H1 (cell line): ENCODE measurements around the gene CXXC5. TPM values are rescaled to one million over a fixed set of nuclear protein-coding genes. Genes with fewer than 3 reads are reported as not detected.

Experiments
- ASH2L ChIP-seq: fragments of 200-600, 300-600 bp; sonication (generic); IDR thresholded peaks from one replicate; pipeline ENCODE4 v1.7.1; 2017; ENCODE audit warnings: low read length
- CBX5 ChIP-seq: fragments of 300-800, 300-1000 bp; sonication (generic); IDR thresholded peaks from 2 replicates; pipeline ENCODE4 v1.7.1; 2016; ENCODE audit warnings: antibody characterized with exemption, low read length, low read depth
- E2F6 ChIP-seq: IDR thresholded peaks from 2 replicates; pipeline ENCODE4 v1.6.1; 2012; ENCODE audit warnings: inconsistent platforms
- EP300 ChIP-seq, 2 experiments: IDR thresholded peaks; 1 replicate in 1 of 2; 2 replicates in 1 of 2; pipeline ENCODE4 v1.6.1; 2011 to 2012; ENCODE audit warnings: low read depth in 2 of 2, low read length in 2 of 2, mild to moderate bottlenecking in 2 of 2, borderline replicate concordance in 1 of 2, inconsistent platforms in 1 of 2, moderate library complexity in 1 of 2
- GABPA ChIP-seq: IDR thresholded peaks from 2 replicates; pipeline ENCODE4 v1.6.1; 2011; ENCODE audit warnings: mild to moderate bottlenecking, low read length, moderate library complexity, borderline replicate concordance; ENCODE audit not compliant: insufficient read depth
- MAFK ChIP-seq: IDR thresholded peaks from 2 replicates; pipeline ENCODE4 v1.6.1; 2012; ENCODE audit warnings: low read depth, mild to moderate bottlenecking, improper control_type of control experiment, low read length
- RAD21 ChIP-seq, 2 experiments: IDR thresholded peaks in 1 of 2; conservative IDR thresholded peaks in 1 of 2; 2 replicates each; pipeline ENCODE4 v1.6.1; 2011; ENCODE audit warnings: low read depth in 2 of 2, low read length in 2 of 2, improper control_type of control experiment in 1 of 2, inconsistent platforms in 1 of 2, mild to moderate bottlenecking in 1 of 2, moderate library complexity in 1 of 2
- RXRA ChIP-seq: IDR thresholded peaks from 2 replicates; pipeline ENCODE4 v1.6.1; 2011; ENCODE audit warnings: low read depth, mild to moderate bottlenecking, low read length, moderate library complexity; ENCODE audit not compliant: insufficient read depth
- SUZ12 ChIP-seq: fragments of 200-600 bp; sonication (generic); IDR thresholded peaks from 2 replicates; pipeline ENCODE4 v1.6.1; 2012; ENCODE audit warnings: mild to moderate bottlenecking, inconsistent platforms, low read length, moderate library complexity, mixed read lengths
- polyA plus RNA-seq, 7 experiments: library from polyadenylated mRNA; depleted of rRNA in 3 of 7; stranded (reverse) in 5 of 7; unstranded in 2 of 7; fragments of >200 nt in 5 of 7; fragments of 200-250 nt in 2 of 7; gene quantifications; 1 replicate in 5 of 7; 2 replicates in 1 of 7; 4 replicates in 1 of 7; pipeline versions ENCODE4 v1.2.1 to v1.2.3, GENCODE V29; 2011 to 2013; ENCODE audit warnings: missing spikeins in 2 of 7, mixed read lengths in 2 of 7
- total RNA-seq: library from RNA; stranded (reverse); fragmentation: NEBNext Ultra II Directional; extraction: Animal tissue kit (Norgen Biotek cat#: 25700); gene quantifications from 2 replicates; pipeline ENCODE4 v1.2.1, GENCODE V29; 2021

CXXC5 gene
- total and polyA plus RNA-seq, 2 of the 8 experiments (the other 6 are each of a cell fraction or from before 2014, with no cell fraction given), result 61.4 to 74.0 TPM

GRCh38 chr5:139660105-139660922 is 12.2 kb downstream of the CXXC5 start (continued):
- TF ChIP-seq E2F6 (no peak), SUZ12 (no peak), MAFK (no peak), GABPA (no peak), RXRA (no peak), RAD21 (IDR thresholded peaks at IDR 0.05 in 1 of 2, conservative IDR thresholded peaks at IDR 0.05 in 1 of 2; ENCODE audit: low read depth in 2 of 2, low read length in 2 of 2) (no peak), EP300 (IDR thresholded peaks at IDR 0.05; ENCODE audit: borderline replicate concordance in 1 of 2, low read depth in 2 of 2, low read length in 2 of 2) (no peak), CBX5 (no peak), ASH2L (no peak)
- TF ChIP-seq, all 59 proteins: peak for 0
